CD4-positive, alpha-beta memory T cell (primary cell): ENCODE results near the gene YARS1. TPM values are rescaled to one million over a fixed set of nuclear protein-coding genes. Genes with fewer than 3 reads are reported as not detected.

Experiments
- CTCF ChIA-PET: fragments of 350-600 bp; sonication (Branson Sonifier 250); formaldehyde crosslinking; loops from one replicate; lab custom pipeline; 2021; ENCODE audit warnings: inconsistent platforms; ENCODE audit not compliant: partially characterized antibody; lab: Charles Lee
- POLR2A ChIA-PET: fragments of 350-600 bp; sonication (Branson Sonifier 250); formaldehyde crosslinking; loops from one replicate; lab custom pipeline; 2021; ENCODE audit not compliant: partially characterized antibody; lab: Charles Lee
- DNase-seq, 5 donors: peaks; one replicate each; pipeline versions ENCODE4 v3.0.0 to v3.0.0-alpha.2; 2020 to 2022; ENCODE audit warnings: mixed read lengths in 1 of 5
- H3K27ac ChIP-seq: one replicate; pipeline ENCODE4 v1.7.0; 2013; ENCODE audit warnings: low read depth, low read length
- H3K27me3 ChIP-seq: 2 replicates; pipeline ENCODE4 v1.7.0; 2013; ENCODE audit warnings: mild to moderate bottlenecking, low read length, moderate library complexity; ENCODE audit not compliant: insufficient read depth
- H3K36me3 ChIP-seq: 2 replicates; pipeline ENCODE4 v1.7.0; 2013; ENCODE audit warnings: mild to moderate bottlenecking, low read length, moderate library complexity; ENCODE audit not compliant: insufficient read depth
- H3K4me1 ChIP-seq: 2 replicates; pipeline ENCODE4 v1.7.0; 2013; ENCODE audit warnings: mild to moderate bottlenecking, low read length, moderate library complexity; ENCODE audit not compliant: insufficient read depth
- H3K4me3 ChIP-seq, 2 donors: one replicate each; pipeline ENCODE4 v1.7.0; 2013; ENCODE audit warnings: low read length in 2 of 2, mild to moderate bottlenecking in 1 of 2
- H3K9me3 ChIP-seq, 2 donors: one replicate each; pipeline ENCODE4 v1.7.0; 2013; ENCODE audit warnings: low read length in 2 of 2, control low read depth in 1 of 2; ENCODE audit not compliant: control insufficient read depth in 1 of 2
- H3K27ac Mint-ChIP-seq, 7 donors: one replicate each; pipeline ENCODE4 v1.8.0; 2020 to 2021; ENCODE audit warnings: mixed read lengths in 7 of 7, mild to moderate bottlenecking in 6 of 7, inconsistent platforms in 3 of 7, moderate library complexity in 3 of 7
- H3K27me3 Mint-ChIP-seq, 2 donors: one replicate each; pipeline ENCODE4 v1.8.0; 2020 to 2021; ENCODE audit warnings: mixed read lengths in 2 of 2
- H3K36me3 Mint-ChIP-seq, 2 donors: one replicate each; pipeline ENCODE4 v1.8.0; 2020 to 2021; ENCODE audit warnings: mixed read lengths in 2 of 2, inconsistent platforms in 1 of 2, mild to moderate bottlenecking in 1 of 2
- H3K4me1 Mint-ChIP-seq, 4 donors: one replicate each; pipeline ENCODE4 v1.8.0; 2020 to 2021; ENCODE audit warnings: mixed read lengths in 4 of 4, mild to moderate bottlenecking in 1 of 4
- H3K4me3 Mint-ChIP-seq, 8 donors: one replicate each; pipeline ENCODE4 v1.8.0; 2020 to 2021; ENCODE audit warnings: mixed read lengths in 8 of 8, mild to moderate bottlenecking in 7 of 8, moderate library complexity in 6 of 8, inconsistent platforms in 3 of 8
- H3K9me3 Mint-ChIP-seq, 8 donors: one replicate each; pipeline ENCODE4 v1.8.0; 2020 to 2021; ENCODE audit warnings: mixed read lengths in 8 of 8, mild to moderate bottlenecking in 5 of 8, inconsistent platforms in 3 of 8, moderate library complexity in 1 of 8
- intact Hi-C: fragments of 100-400 bp; cut with micrococcal nuclease; formaldehyde crosslinking; loops from one replicate; pipeline ENCODE4 v1.15.1; 2023
- polyA plus RNA-seq, 2 donors: library from polyadenylated mRNA; unstranded; fragments of 300-500 nt; fragmentation: Illumina TruSeq; gene quantifications; one replicate each; pipeline ENCODE4 v1.2.3, GENCODE V29; 2021
- total RNA-seq, 2 experiments: library from RNA; stranded (reverse); gene quantifications; one replicate each; pipeline ENCODE4 v1.2.3, GENCODE V29; 2021

The YARS1 gene
- total and polyA plus RNA-seq, 4 experiments from 2014 or later = 46.6 to 114 (median 89.8) TPM

DNA sequence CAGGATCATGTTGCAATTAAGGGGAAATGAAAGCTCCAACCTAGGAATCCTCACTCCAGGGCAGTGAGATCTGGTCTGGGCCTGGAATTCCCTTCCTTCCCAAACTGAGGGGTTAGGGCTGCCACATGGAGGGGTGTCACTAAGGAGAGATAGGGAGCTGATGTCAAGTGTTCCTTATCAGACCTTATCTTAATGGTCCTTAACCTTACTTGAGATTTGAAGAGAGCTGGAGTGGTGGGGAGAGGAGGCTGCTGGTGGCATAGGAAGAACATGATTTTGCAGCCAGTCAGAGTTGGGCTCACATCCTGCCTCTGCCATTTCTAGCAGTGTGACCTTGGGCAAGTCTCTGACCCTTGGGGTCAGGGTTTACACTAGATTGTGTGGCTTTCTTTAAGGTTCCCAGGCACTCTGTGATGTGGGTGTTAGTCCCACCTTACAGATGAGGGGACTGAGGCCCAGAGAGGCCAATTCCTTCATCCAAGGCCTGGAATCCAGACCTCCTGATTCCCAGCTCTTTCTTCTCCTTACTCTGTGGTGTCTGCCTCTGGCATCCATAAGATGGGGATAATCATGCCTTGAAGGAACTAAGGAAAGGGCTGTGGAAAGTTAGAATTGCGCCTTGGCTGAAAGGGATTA is 58.2 kb downstream of the YARS1 start:
- Mint-ChIP-seq H3K4me3 (no peak overlapping the region), H3K36me3 (no peaks in the 10 kb centered on the region), H3K27me3 (no peaks in the 10 kb centered on the region), H3K4me1 (peaks cover 14 to 34% (median 22%) of the 10 kb centered on the region in 4 donors), H3K9me3 (no peaks in the 10 kb centered on the region), H3K27ac (peak overlapping the region in 2 of 7 donors; percentile 53 to 67)
- Histone ChIP-seq H3K36me3 (no peaks in the 10 kb centered on the region), H3K4me1 (peaks cover 15% of the 10 kb centered on the region), H3K4me3 (no peak overlapping the region), H3K9me3 (no peaks in the 10 kb centered on the region), H3K27me3 (no peaks in the 10 kb centered on the region), H3K27ac (no peak overlapping the region)
- ChIA-PET CTCF (interaction anchor here (1.0 to 1.8 kb wide), 2 partner anchors 10 to 14 kb away, joined by 3 to 6 read pairs; no protein-coding TSS in a partner anchor), POLR2A (no interaction called here)
- intact Hi-C loops = no loop called here
- DNase-seq = no peak

GRCh38 chr1:32758177-32758794 is 58.9 kb downstream of the YARS1 start:
- POLR2A ChIA-PET = no interaction called here
- peaks cover 14 to 38% (median 24%) of the 10 kb centered on the region in 4 donors for H3K4me1 Mint-ChIP-seq
- CTCF ChIA-PET = interaction anchor here (1.0 to 1.8 kb wide), 2 partner anchors 11 to 15 kb away, joined by 3 to 6 read pairs; no protein-coding TSS in a partner anchor
- no peak overlapping the region for H3K4me3 ChIP-seq
- peak overlapping the region in 1 of 7 donors; percentile 46 for H3K27ac Mint-ChIP-seq
- H3K4me3 Mint-ChIP-seq = no peak overlapping the region
- H3K36me3 ChIP-seq = no peaks in the 10 kb centered on the region
- H3K9me3 Mint-ChIP-seq = no peaks in the 10 kb centered on the region
- H3K27me3 ChIP-seq = no peaks in the 10 kb centered on the region
- intact Hi-C loops = no loop called here
- H3K4me1 ChIP-seq = peaks cover 18% of the 10 kb centered on the region
- H3K36me3 Mint-ChIP-seq = no peaks in the 10 kb centered on the region
- H3K27me3 Mint-ChIP-seq = no peaks in the 10 kb centered on the region
- no peaks in the 10 kb centered on the region for H3K9me3 ChIP-seq
- no peak for DNase-seq
- H3K27ac ChIP-seq = no peak overlapping the region

- CTCF ChIA-PET = interaction anchor here (0.6 to 1.8 kb wide), 2 partner anchors 16 to 35 kb away, joined by 3 to 6 read pairs; no protein-coding TSS in a partner anchor
- Histone ChIP-seq H3K4me1 (peaks cover 21% of the 10 kb centered on the region), H3K27me3 (no peaks in the 10 kb centered on the region), H3K27ac (no peak overlapping the region), H3K9me3 (no peaks in the 10 kb centered on the region), H3K4me3 (no peak overlapping the region), H3K36me3 (no peaks in the 10 kb centered on the region)
- DNase-seq = no peak
- intact Hi-C loops = no loop called here
- Mint-ChIP-seq H3K4me3 (no peak overlapping the region), H3K36me3 (no peaks in the 10 kb centered on the region), H3K27ac (peak overlapping the region in 4 of 7 donors; percentile 5 to 46 (median 20)), H3K4me1 (peaks cover 14 to 38% (median 25%) of the 10 kb centered on the region in 4 donors), H3K27me3 (no peaks in the 10 kb centered on the region), H3K9me3 (no peaks in the 10 kb centered on the region)
- POLR2A ChIA-PET = no interaction called here
These were observed 59.8 kb downstream of the YARS1 start for GRCh38 chr1:32757213-32757895.

- peaks cover 0 to 2% of the 10 kb centered on the region in 2 donors for H3K27me3 Mint-ChIP-seq
- Histone ChIP-seq H3K27ac (no peak overlapping the region), H3K27me3 (no peaks in the 10 kb centered on the region), H3K36me3 (no peaks in the 10 kb centered on the region), H3K4me1 (peaks cover 21% of the 10 kb centered on the region), H3K4me3 (no peak overlapping the region), H3K9me3 (no peaks in the 10 kb centered on the region)
- DNase-seq = no peak
- peak overlapping the region in 2 of 8 donors; percentile 9 to 25 for H3K4me3 Mint-ChIP-seq
- CTCF ChIA-PET = interaction anchor here (1.5 kb wide), 1 partner anchor 17 kb away, joined by 5 read pairs; no protein-coding TSS in a partner anchor
- H3K36me3 Mint-ChIP-seq = no peaks in the 10 kb centered on the region
- peak overlapping the region in 3 of 7 donors; percentile 15 to 58 (median 47) for H3K27ac Mint-ChIP-seq
- POLR2A ChIA-PET = no interaction called here
- intact Hi-C loops = no loop called here
- no peaks in the 10 kb centered on the region for H3K9me3 Mint-ChIP-seq
- H3K4me1 Mint-ChIP-seq = peaks cover 12 to 43% (median 22%) of the 10 kb centered on the region in 4 donors
These were observed 61.4 kb downstream of the YARS1 start for GRCh38 chr1:32755810-32756159.

DNA sequence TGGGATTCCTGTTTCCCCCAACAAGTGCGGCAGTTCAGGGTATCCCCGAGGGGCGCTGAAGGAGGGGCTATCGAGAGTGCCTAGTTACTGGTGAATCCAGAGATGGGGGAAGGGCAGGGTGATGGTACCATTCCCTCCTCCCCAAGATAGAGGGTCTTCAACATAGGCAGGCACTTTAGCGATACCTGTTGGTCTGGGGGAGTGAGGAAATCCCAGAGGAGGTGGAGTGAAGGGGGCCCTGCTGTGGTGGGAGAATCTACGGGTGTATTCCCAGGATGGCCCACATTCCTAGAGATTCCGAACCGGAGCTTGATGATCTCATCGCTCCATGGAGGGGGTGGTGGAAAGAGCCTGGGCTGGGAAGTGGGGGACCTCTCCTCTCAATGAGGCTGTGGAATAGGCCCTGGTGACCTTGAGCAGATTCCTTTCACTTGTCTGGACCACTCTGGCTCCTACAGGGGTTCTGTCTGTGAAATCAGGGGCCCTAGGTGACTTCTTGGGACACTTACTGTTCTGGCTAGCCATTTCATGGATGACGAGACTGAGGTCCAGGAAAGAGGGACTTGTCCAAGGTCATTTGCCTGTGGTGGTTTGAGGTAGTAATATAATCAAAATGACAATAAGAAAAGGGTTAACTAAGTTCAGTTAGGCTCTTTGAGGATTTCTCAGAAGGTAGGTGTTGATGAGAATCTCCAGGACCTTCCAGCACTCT is 61.9 kb downstream of the YARS1 start:
- DNase-seq = no peak
- CTCF ChIA-PET = interaction anchor here (1.5 kb wide), 1 partner anchor 18 kb away, joined by 5 read pairs; no protein-coding TSS in a partner anchor
- H3K36me3 ChIP-seq = no peaks in the 10 kb centered on the region
- peaks cover 0 to 2% of the 10 kb centered on the region in 2 donors for H3K27me3 Mint-ChIP-seq
- H3K4me3 ChIP-seq = no peak overlapping the region
- POLR2A ChIA-PET = no interaction called here
- peak overlapping the region in 3 of 7 donors; percentile 15 to 76 (median 58) for H3K27ac Mint-ChIP-seq
- no peaks in the 10 kb centered on the region for H3K36me3 Mint-ChIP-seq
- H3K4me1 Mint-ChIP-seq = peaks cover 12 to 43% (median 21%) of the 10 kb centered on the region in 4 donors
- peak overlapping the region in 3 of 8 donors; percentile 23 to 72 (median 25) for H3K4me3 Mint-ChIP-seq
- no peak overlapping the region for H3K27ac ChIP-seq
- no peaks in the 10 kb centered on the region for H3K9me3 Mint-ChIP-seq
- H3K4me1 ChIP-seq = peaks cover 20% of the 10 kb centered on the region
- no peaks in the 10 kb centered on the region for H3K9me3 ChIP-seq
- intact Hi-C loops = no loop called here
- no peaks in the 10 kb centered on the region for H3K27me3 ChIP-seq

DNA sequence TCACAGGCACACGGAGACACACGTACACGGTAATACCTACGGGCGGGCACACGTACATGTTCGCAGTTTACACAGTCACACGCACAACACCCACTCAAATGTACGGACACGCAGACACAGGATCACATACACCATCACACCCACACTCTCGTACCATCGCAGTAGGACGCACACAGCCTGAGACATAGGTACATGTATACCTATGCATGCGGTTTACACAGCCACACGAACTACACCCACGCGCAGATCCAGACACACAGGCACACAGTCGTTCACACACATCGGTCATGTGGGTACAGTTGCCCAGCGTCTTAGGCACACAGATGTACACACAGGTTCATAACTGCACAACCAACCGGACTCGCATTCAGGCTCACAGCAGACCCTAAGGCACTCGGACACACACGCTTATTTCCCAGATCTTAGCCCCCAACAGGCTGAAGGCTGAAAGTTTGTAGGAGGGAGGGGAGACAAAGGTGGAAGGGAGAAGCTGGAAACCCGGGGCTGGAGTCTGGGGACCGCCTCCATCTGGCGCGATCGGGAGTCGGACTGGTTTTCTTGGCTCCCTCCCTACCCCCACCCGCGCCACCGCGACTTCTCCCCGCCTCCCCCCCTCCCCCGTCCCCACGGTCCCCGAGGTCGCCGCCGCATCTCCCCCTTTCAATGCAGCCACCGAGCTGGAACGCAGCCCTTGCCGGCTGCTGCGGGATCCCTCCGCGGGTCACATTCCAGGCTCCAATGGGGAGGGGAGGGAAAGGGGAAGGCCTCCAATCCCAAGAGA is 62.7 kb downstream of the YARS1 start:
- Mint-ChIP-seq H3K27me3 (peaks cover 0 to 2% of the 10 kb centered on the region in 2 donors), H3K9me3 (no peaks in the 10 kb centered on the region), H3K4me3 (peak overlapping the region; percentile 81 to 93 (median 88)), H3K36me3 (no peaks in the 10 kb centered on the region), H3K4me1 (peaks cover 8 to 37% (median 15%) of the 10 kb centered on the region in 4 donors), H3K27ac (peak overlapping the region in 6 of 7 donors; percentile 38 to 92 (median 80))
- H3K4me3 ChIP-seq = peak overlapping the region; percentile 34 to 51
- DNase-seq = peak in 4 of 5 donors; percentile 40 to 79 (median 52)
- H3K4me1 ChIP-seq = peaks cover 13% of the 10 kb centered on the region
- H3K27me3 ChIP-seq = no peaks in the 10 kb centered on the region
- intact Hi-C loops = no loop called here
- H3K36me3 ChIP-seq = no peaks in the 10 kb centered on the region
- H3K9me3 ChIP-seq = no peaks in the 10 kb centered on the region
- no peak overlapping the region for H3K27ac ChIP-seq
- ChIA-PET CTCF (interaction anchor here (1.2 kb wide), 1 partner anchor 18 kb away, joined by 6 read pairs; no protein-coding TSS in a partner anchor), POLR2A (no interaction called here)
